Neural crest cell (in vitro differentiated cells): ENCODE measurements around the gene SLC25A21. TPM values are rescaled to one million over a fixed set of nuclear protein-coding genes. Genes with fewer than 3 reads are reported as not detected.
"Not testable (repeated sequence)": the region's sequence is repeated elsewhere in the genome, so short reads cannot be mapped to it uniquely, and the experiment has no call there.

Experiments used
- DNase-seq: peaks from one replicate; pipeline ENCODE4 v3.0.0; 2021; ENCODE audit warnings: low read depth, mixed read lengths, low spot score
- H3K27ac Mint-ChIP-seq: one replicate; pipeline ENCODE4 v1.8.0; 2021; ENCODE audit warnings: mild to moderate bottlenecking, mixed read lengths; ENCODE audit not compliant: unreplicated experiment
- H3K27me3 Mint-ChIP-seq: 2 replicates; pipeline ENCODE4 v1.8.0; 2021; ENCODE audit warnings: low read depth, mild to moderate bottlenecking, mixed read lengths
- H3K36me3 Mint-ChIP-seq: 2 replicates; pipeline ENCODE4 v1.8.0; 2021; ENCODE audit warnings: low read depth, mild to moderate bottlenecking, mixed read lengths
- H3K4me1 Mint-ChIP-seq: 2 replicates; pipeline ENCODE4 v1.8.0; 2021; ENCODE audit warnings: mixed read lengths
- H3K4me3 Mint-ChIP-seq: one replicate; pipeline ENCODE4 v1.8.0; 2021; ENCODE audit warnings: mild to moderate bottlenecking, mixed read lengths
- H3K9me3 Mint-ChIP-seq: 2 replicates; pipeline ENCODE4 v1.8.0; 2021; ENCODE audit warnings: mixed read lengths
- CTCF ChIP-seq: fragments of 200-600 bp; sonication (generic); conservative IDR thresholded peaks from 2 replicates; pipeline ENCODE4 v1.5.0; 2021; ENCODE audit warnings: antibody characterized with exemption, mild to moderate bottlenecking
- total RNA-seq: library from RNA; stranded (reverse); gene quantifications from 2 replicates; pipeline ENCODE4 v1.2.1, GENCODE V29; 2021

Gene SLC25A21
- total RNA-seq, 1 donor from 2014 or later, result 2.2 TPM

GRCh38 chr14:36818794-36819384 is 353.5 kb downstream of the SLC25A21 start:
- no peak overlapping the region for H3K4me3 Mint-ChIP-seq
- DNase-seq, result no peak
- no peak for TF ChIP-seq CTCF
- H3K9me3 Mint-ChIP-seq, result no peaks in the 10 kb centered on the region
- no peaks in the 10 kb centered on the region for H3K27me3 Mint-ChIP-seq
- no peaks in the 10 kb centered on the region for H3K36me3 Mint-ChIP-seq
- peak overlapping the region; percentile 13 for H3K27ac Mint-ChIP-seq
- peaks cover 14% of the 10 kb centered on the region for H3K4me1 Mint-ChIP-seq

GRCh38 chr14:36818246-36818645 is 354.2 kb downstream of the SLC25A21 start:
- no peak for DNase-seq
- H3K27me3 Mint-ChIP-seq, result no peaks in the 10 kb centered on the region
- H3K27ac Mint-ChIP-seq, result no peak overlapping the region
- TF ChIP-seq CTCF, result no peak
- no peaks in the 10 kb centered on the region for H3K9me3 Mint-ChIP-seq
- no peak overlapping the region for H3K4me3 Mint-ChIP-seq
- no peaks in the 10 kb centered on the region for H3K36me3 Mint-ChIP-seq
- peaks cover 14% of the 10 kb centered on the region for H3K4me1 Mint-ChIP-seq

GRCh38 chr14:36817071-36817930 is 355.1 kb downstream of the SLC25A21 start:
- Mint-ChIP-seq H3K27ac (no peak overlapping the region), H3K36me3 (no peaks in the 10 kb centered on the region), H3K4me3 (no peak overlapping the region), H3K27me3 (no peaks in the 10 kb centered on the region), H3K4me1 (peaks cover 14% of the 10 kb centered on the region), H3K9me3 (no peaks in the 10 kb centered on the region)
- DNase-seq, result no peak
- TF ChIP-seq CTCF, result no peak

- no peak overlapping the region for H3K4me3 Mint-ChIP-seq
- TF ChIP-seq CTCF, result no peak
- peaks cover 14% of the 10 kb centered on the region for H3K4me1 Mint-ChIP-seq
- no peaks in the 10 kb centered on the region for H3K27me3 Mint-ChIP-seq
- no peaks in the 10 kb centered on the region for H3K36me3 Mint-ChIP-seq
- no peak overlapping the region for H3K27ac Mint-ChIP-seq
- H3K9me3 Mint-ChIP-seq, result no peaks in the 10 kb centered on the region
- no peak for DNase-seq
Measured at GRCh38 chr14:36816481-36816880, 355.9 kb downstream of the SLC25A21 start.

GRCh38 chr14:36814783-36815182 is 357.6 kb downstream of the SLC25A21 start:
- H3K9me3 Mint-ChIP-seq, H3K4me3 Mint-ChIP-seq, H3K27me3 Mint-ChIP-seq, H3K36me3 Mint-ChIP-seq, H3K4me1 Mint-ChIP-seq, H3K27ac Mint-ChIP-seq, DNase-seq: not testable (repeated sequence)

- no peak for TF ChIP-seq CTCF
- H3K4me1 Mint-ChIP-seq, result peaks cover 5% of the 10 kb centered on the region
- H3K27ac Mint-ChIP-seq, result no peak overlapping the region
- DNase-seq, result no peak
- H3K9me3 Mint-ChIP-seq, result no peaks in the 10 kb centered on the region
- no peaks in the 10 kb centered on the region for H3K27me3 Mint-ChIP-seq
- H3K36me3 Mint-ChIP-seq, result no peaks in the 10 kb centered on the region
- H3K4me3 Mint-ChIP-seq, result no peak overlapping the region
Measured at GRCh38 chr14:36810209-36810608, 362.2 kb downstream of the SLC25A21 start.
